ENCODE data around the gene RNASEH2A. TPM values are rescaled to one million over a fixed set of nuclear protein-coding genes. Genes with fewer than 3 reads are reported as not detected.
A peak's percentile ranks its signal among the peaks of the same experiment; 100 is the strongest.

Gene RNASEH2A
- polyA plus RNA-seq, 2 donors = 6.9 to 20.8 TPM

DNA sequence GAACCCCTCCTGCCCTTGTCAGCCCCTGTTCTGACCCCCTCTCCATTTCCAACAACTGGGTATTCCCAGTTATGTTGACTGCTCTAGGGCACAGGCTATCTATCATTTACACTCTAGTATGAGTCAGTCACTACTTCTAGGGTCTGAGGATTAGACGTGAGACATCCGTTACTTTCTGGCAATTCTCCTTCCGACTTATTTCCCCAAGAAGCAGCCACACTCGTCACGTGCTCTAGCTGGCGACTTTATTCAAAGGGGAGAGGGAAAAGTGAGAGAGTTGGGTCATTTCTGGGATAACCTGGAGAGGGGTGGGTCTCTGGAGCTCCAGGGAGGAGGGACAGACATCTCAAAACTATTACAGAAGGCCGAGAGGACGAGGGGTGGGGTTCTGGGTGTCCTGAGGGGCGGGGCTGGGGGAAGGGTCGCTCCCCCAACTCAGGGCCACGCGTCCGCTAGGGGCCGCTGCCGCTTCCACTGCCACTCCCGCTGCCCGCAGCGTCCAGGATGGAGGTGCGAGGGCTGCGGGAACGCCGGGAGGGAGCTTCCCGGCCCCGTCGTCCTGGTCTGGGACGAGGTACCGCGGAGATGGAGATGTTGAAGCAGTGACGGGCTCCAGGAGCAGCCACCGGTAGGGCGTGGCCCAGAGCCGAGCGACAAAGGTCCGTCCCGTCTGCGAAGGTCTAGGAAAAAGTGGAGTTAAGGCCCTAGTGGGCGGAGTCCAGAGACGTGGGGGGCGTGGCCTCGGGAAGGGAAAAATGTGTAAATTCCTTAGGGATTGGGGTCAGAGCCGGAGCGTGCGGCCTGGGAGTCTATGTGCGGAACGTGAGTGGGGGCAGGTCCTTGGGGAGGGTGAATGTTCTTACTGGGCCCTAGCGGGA, 19.1 kb downstream of the RNASEH2A start:
- no peaks in the 10 kb centered on the region for H3K36me3 ChIP-seq (ENCODE audit: control insufficient read depth in 2 of 2, insufficient read depth in 2 of 2, low read length in 1 of 2)
- peak overlapping the region in 1 of 2 donors; percentile 17 for H3K4me3 ChIP-seq (ENCODE audit: low read depth in 1 of 2, low read length in 2 of 2)
- peaks cover 0 to 2% of the 10 kb centered on the region in 2 donors for H3K9me3 ChIP-seq (ENCODE audit: control insufficient read depth in 2 of 2, insufficient read depth in 1 of 2, low read depth in 1 of 2, low read length in 1 of 2)
- no peaks in the 10 kb centered on the region for H3K27me3 ChIP-seq (ENCODE audit: control insufficient read depth in 1 of 2, insufficient read depth in 2 of 2, low read length in 2 of 2)
- H3K4me1 ChIP-seq (ENCODE audit: control insufficient read depth in 2 of 2, insufficient read depth in 2 of 2, low read length in 1 of 2) = peaks cover 4 to 10% of the 10 kb centered on the region in 2 donors
- no peak overlapping the region for H3K27ac ChIP-seq (ENCODE audit: low read depth in 2 of 2, low read length in 1 of 2)
- 8% methylated on average over 46 of the region's 46 CpGs for WGBS, 2 donors

DNA sequence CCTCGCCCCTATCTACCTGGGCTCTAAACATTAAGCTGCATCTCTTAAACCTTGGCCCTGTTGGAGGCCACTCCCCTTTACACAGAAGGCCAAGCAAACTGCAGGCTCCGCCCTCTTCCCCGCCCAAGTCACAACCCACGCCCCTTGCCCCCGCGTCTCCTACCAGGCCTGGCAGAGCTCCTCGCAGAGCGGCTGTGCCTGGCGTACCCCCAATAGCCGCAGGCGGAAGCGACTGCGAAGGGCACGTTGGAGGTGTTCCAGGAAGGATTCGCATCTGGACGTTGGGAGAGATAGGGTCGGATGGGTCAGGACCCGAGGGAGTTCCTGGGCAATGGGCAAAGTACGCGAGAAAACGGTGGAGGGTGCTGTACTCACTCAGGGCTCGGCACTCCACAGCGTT, 22.1 kb downstream of the RNASEH2A start:
- no peaks in the 10 kb centered on the region for H3K9me3 ChIP-seq (ENCODE audit: control insufficient read depth in 2 of 2, insufficient read depth in 1 of 2, low read depth in 1 of 2, low read length in 1 of 2)
- peaks cover 4 to 10% of the 10 kb centered on the region in 2 donors for H3K4me1 ChIP-seq (ENCODE audit: control insufficient read depth in 2 of 2, insufficient read depth in 2 of 2, low read length in 1 of 2)
- WGBS, 2 donors = 7% methylated on average over 23 of the region's 23 CpGs
- H3K27ac ChIP-seq (ENCODE audit: low read depth in 2 of 2, low read length in 1 of 2) = no peak overlapping the region
- H3K27me3 ChIP-seq (ENCODE audit: control insufficient read depth in 1 of 2, insufficient read depth in 2 of 2, low read length in 2 of 2) = peaks cover 0 to 1% of the 10 kb centered on the region in 2 donors
- no peaks in the 10 kb centered on the region for H3K36me3 ChIP-seq (ENCODE audit: control insufficient read depth in 2 of 2, insufficient read depth in 2 of 2, low read length in 1 of 2)
- no peak overlapping the region for H3K4me3 ChIP-seq (ENCODE audit: low read depth in 1 of 2, low read length in 2 of 2)

DNA sequence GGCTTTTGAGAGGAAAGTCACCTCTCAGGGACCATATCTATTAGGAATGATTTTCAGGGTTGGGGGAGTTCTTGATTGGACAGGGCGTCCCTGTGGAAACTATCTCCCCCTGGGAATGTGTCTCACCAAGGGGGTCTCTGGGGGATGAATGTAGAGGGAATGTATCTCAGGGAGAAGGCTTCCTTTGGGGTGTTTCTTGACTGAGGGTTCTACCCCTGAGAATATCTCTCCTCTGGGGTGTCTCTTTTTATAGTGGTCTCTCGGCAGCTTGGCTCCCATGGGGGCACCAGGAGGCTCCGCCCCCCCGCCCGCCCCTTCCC, 27.0 kb downstream of the RNASEH2A start:
- H3K4me1 ChIP-seq (ENCODE audit: control insufficient read depth in 2 of 2, insufficient read depth in 2 of 2, low read length in 1 of 2) = peaks cover 4 to 9% of the 10 kb centered on the region in 2 donors
- 1 to 6% methylated on average over 2 to 5 of the region's 5 CpGs for WGBS, 2 donors
- H3K27me3 ChIP-seq (ENCODE audit: control insufficient read depth in 1 of 2, insufficient read depth in 2 of 2, low read length in 2 of 2) = peaks cover 0 to 23% of the 10 kb centered on the region in 2 donors
- no peak overlapping the region for H3K27ac ChIP-seq (ENCODE audit: low read depth in 2 of 2, low read length in 1 of 2)
- no peaks in the 10 kb centered on the region for H3K36me3 ChIP-seq (ENCODE audit: control insufficient read depth in 2 of 2, insufficient read depth in 2 of 2, low read length in 1 of 2)
- no peaks in the 10 kb centered on the region for H3K9me3 ChIP-seq (ENCODE audit: control insufficient read depth in 2 of 2, insufficient read depth in 1 of 2, low read depth in 1 of 2, low read length in 1 of 2)
- H3K4me3 ChIP-seq (ENCODE audit: low read depth in 1 of 2, low read length in 2 of 2) = peak overlapping the region in 1 of 2 donors; percentile 53

DNA sequence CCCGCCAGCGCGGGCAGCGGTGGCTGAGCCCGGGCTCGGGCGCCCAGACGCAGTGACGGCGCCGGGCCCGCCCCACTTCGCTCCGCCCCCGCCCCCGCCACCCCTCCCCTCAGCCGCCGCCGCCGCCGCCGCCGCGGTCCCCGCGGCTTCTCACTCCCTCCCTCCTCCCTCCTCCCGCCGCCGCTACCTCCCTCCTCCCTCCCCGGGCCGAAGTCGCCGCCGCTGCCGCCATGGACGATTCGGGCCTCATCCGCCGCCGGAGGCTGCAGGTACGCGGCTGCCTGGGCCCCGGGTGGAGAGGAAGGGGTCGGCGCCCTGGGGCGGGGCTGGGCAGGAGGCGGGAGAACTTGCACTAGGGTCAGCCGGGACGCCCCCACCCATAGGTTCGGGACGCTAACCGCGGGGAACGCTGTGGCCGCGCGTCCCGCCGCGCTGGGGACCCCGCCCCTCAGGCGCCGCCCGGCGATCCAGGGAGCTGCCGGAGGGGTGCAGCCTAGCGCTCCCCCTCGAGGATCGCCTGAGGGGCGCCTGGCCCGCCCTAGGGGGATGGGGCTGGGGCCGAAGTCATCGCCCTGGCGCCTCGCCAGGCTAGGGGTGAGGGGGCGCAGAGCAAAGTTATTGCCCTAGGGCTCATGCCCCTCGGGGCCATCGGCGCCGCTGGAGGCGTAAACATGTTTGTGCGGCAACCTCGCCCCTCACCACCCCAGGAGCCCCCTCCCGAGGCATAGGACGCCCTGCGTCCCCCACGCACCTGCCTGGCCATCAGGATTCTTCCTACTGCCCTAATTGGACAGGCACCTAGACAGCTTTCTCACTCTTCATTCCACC, 27.6 kb downstream of the RNASEH2A start:
- 2 to 3% methylated on average over 38 to 83 of the region's 87 CpGs for whole genome bisulfite sequencing, 2 donors
- H3K36me3 ChIP-seq (ENCODE audit: control insufficient read depth in 2 of 2, insufficient read depth in 2 of 2, low read length in 1 of 2) = no peaks in the 10 kb centered on the region
- peaks cover 0 to 3% of the 10 kb centered on the region in 2 donors for H3K9me3 ChIP-seq (ENCODE audit: control insufficient read depth in 2 of 2, insufficient read depth in 1 of 2, low read depth in 1 of 2, low read length in 1 of 2)
- peaks cover 2 to 13% of the 10 kb centered on the region in 2 donors for H3K4me1 ChIP-seq (ENCODE audit: control insufficient read depth in 2 of 2, insufficient read depth in 2 of 2, low read length in 1 of 2)
- no peak overlapping the region for H3K27ac ChIP-seq (ENCODE audit: low read depth in 2 of 2, low read length in 1 of 2)
- H3K27me3 ChIP-seq (ENCODE audit: control insufficient read depth in 1 of 2, insufficient read depth in 2 of 2, low read length in 2 of 2) = peaks cover 0 to 26% of the 10 kb centered on the region in 2 donors
- peak overlapping the region; percentile 31 to 53 for H3K4me3 ChIP-seq (ENCODE audit: low read depth in 1 of 2, low read length in 2 of 2)

DNA sequence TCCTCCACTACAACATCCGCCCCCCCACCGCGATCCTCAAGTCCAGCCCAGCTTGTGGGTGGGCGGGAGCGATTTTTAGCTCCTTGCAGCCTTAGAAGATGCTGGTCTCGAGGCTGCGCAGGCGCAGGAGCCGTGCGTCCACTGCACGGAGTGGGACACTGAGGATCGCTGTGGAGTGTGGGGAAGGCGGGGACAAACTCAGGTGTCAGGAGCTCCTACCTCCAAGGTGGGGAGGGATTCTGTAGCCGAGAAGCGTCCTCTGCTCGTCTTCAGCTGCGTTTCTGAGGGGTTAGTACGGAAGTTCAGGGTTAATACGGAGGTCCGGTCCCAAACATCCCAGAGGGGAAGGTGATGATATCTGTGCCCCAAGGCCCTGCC, 28.2 kb downstream of the RNASEH2A start, which contains the start of gene RTBDN:
Gene RTBDN, minus strand, starts transcription at position 14 of the 378 bp plus-strand sequence. CDS start 4,600 bp downstream, outside the sequence.
- peaks cover 0 to 3% of the 10 kb centered on the region in 2 donors for H3K9me3 ChIP-seq (ENCODE audit: control insufficient read depth in 2 of 2, insufficient read depth in 1 of 2, low read depth in 1 of 2, low read length in 1 of 2)
- peak within 1 kb of the TSS; percentile 31 to 53 for H3K4me3 ChIP-seq (ENCODE audit: low read depth in 1 of 2, low read length in 2 of 2)
- no peak within 1 kb of the TSS for H3K27ac ChIP-seq (ENCODE audit: low read depth in 2 of 2, low read length in 1 of 2)
- WGBS, 2 donors = 7 to 9% methylated on average over 20 of the region's 20 CpGs
- H3K27me3 ChIP-seq (ENCODE audit: control insufficient read depth in 1 of 2, insufficient read depth in 2 of 2, low read length in 2 of 2) = peaks cover 0 to 27% of the 10 kb centered on the region in 2 donors
- H3K4me1 ChIP-seq (ENCODE audit: control insufficient read depth in 2 of 2, insufficient read depth in 2 of 2, low read length in 1 of 2) = peaks cover 2 to 13% of the 10 kb centered on the region in 2 donors
- no peaks in the 10 kb centered on the region for H3K36me3 ChIP-seq (ENCODE audit: control insufficient read depth in 2 of 2, insufficient read depth in 2 of 2, low read length in 1 of 2)

DNA sequence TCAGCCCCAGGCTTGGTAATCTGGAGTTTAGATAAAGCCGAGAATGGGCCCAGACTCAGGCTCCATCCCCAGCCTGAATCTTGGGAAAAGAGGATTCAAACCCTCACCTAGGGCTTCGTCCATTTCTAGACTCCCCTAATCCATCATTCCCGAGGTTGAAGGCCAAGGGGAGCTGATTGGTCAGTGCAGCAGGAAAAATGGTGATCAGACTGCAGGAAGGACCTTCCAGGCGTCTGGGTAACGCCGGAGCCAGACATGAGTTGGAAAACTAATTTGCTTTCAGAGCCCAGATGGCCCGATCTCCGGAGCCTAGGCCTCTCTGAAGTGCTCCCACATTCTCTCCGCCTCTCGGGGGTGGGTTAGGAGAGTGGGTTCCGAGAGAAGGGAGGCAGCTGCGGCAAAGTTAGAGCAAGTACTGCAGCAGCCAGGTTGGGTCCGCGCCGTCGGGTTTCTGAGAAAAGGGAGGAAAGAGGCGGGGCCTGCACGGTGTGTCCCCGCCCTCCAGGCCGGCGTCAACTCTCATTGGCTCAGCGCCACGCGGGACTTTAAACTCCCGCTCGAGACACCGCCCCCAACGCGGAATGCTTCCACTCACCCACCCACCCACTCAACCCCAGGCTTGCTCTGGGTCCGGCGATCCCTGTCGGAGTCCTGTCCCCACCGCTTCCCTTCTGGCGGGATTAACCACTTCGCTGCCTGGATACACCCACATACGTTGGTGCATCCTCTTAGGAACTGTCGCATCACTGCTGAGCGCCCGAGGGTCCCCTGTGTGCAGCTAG, 28.8 kb downstream of the RNASEH2A start:
- Histone ChIP-seq H3K36me3 (ENCODE audit: control insufficient read depth in 2 of 2, insufficient read depth in 2 of 2, low read length in 1 of 2) (no peaks in the 10 kb centered on the region), H3K27me3 (ENCODE audit: control insufficient read depth in 1 of 2, insufficient read depth in 2 of 2, low read length in 2 of 2) (peaks cover 0 to 27% of the 10 kb centered on the region in 2 donors), H3K4me1 (ENCODE audit: control insufficient read depth in 2 of 2, insufficient read depth in 2 of 2, low read length in 1 of 2) (peaks cover 2 to 13% of the 10 kb centered on the region in 2 donors), H3K4me3 (ENCODE audit: low read depth in 1 of 2, low read length in 2 of 2) (no peak overlapping the region), H3K9me3 (ENCODE audit: control insufficient read depth in 2 of 2, insufficient read depth in 1 of 2, low read depth in 1 of 2, low read length in 1 of 2) (peaks cover under 1 to 3% of the 10 kb centered on the region in 2 donors), H3K27ac (ENCODE audit: low read depth in 2 of 2, low read length in 1 of 2) (no peak overlapping the region)
- 7 to 8% methylated on average over 39 of the region's 39 CpGs for WGBS, 2 donors

DNA sequence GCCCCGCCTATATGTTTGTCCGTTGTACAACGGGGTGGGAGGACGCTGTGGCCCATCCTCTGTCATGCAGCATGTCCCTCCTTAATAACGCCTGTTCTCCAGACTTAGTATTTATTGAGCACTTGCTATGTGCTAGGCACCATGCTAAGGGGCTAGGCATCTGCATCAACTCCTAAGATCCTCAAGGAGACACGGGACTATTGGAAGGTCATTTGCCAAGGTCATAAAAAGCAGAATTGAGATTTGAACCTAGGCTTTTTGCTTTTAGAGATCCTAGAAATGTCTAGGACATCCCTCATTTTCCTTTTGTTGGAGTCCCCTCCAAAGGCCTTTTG, 30.1 kb downstream of the RNASEH2A start:
- 8 to 9% methylated on average over 6 of the region's 6 CpGs for WGBS, 2 donors

DNA sequence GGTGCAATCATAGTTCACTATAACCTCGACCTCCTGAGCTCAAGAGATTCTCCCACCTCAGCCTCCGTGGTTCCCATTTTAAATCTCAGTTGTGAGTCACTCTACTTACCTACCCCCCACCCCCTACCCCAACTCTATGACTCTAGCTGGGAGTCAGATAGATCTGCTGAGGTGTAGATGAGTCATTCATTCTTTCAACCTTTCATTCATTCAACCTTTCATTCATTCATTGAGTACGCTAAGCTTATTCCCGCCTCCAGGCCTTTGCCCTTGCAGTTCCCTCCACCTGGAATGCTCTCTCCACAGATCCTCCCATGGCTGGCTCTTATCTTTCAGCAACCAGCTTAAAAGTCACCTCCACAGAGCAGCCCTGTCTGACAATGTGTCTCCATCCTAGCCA, 30.8 kb downstream of the RNASEH2A start:
- H3K4me1 ChIP-seq (ENCODE audit: control insufficient read depth in 2 of 2, insufficient read depth in 2 of 2, low read length in 1 of 2) = peaks cover 6 to 19% of the 10 kb centered on the region in 2 donors
- H3K36me3 ChIP-seq (ENCODE audit: control insufficient read depth in 2 of 2, insufficient read depth in 2 of 2, low read length in 1 of 2) = no peaks in the 10 kb centered on the region
- no peak overlapping the region for H3K27ac ChIP-seq (ENCODE audit: low read depth in 2 of 2, low read length in 1 of 2)
- H3K4me3 ChIP-seq (ENCODE audit: low read depth in 1 of 2, low read length in 2 of 2) = no peak overlapping the region
- H3K9me3 ChIP-seq (ENCODE audit: control insufficient read depth in 2 of 2, insufficient read depth in 1 of 2, low read depth in 1 of 2, low read length in 1 of 2) = peaks cover 3 to 8% of the 10 kb centered on the region in 2 donors
- H3K27me3 ChIP-seq (ENCODE audit: control insufficient read depth in 1 of 2, insufficient read depth in 2 of 2, low read length in 2 of 2) = peaks cover 0 to 30% of the 10 kb centered on the region in 2 donors
- WGBS, 2 donors = 57 to 64% methylated on average over 4 of the region's 4 CpGs

More for the DNA sequence above, 30.1 kb downstream of the RNASEH2A start:
- Histone ChIP-seq H3K27me3 (ENCODE audit: control insufficient read depth in 1 of 2, insufficient read depth in 2 of 2, low read length in 2 of 2) (peaks cover 0 to 30% of the 10 kb centered on the region in 2 donors), H3K9me3 (ENCODE audit: control insufficient read depth in 2 of 2, insufficient read depth in 1 of 2, low read depth in 1 of 2, low read length in 1 of 2) (peaks cover 3 to 8% of the 10 kb centered on the region in 2 donors), H3K4me3 (ENCODE audit: low read depth in 1 of 2, low read length in 2 of 2) (no peak overlapping the region), H3K27ac (ENCODE audit: low read depth in 2 of 2, low read length in 1 of 2) (no peak overlapping the region), H3K36me3 (ENCODE audit: control insufficient read depth in 2 of 2, insufficient read depth in 2 of 2, low read length in 1 of 2) (no peaks in the 10 kb centered on the region), H3K4me1 (ENCODE audit: control insufficient read depth in 2 of 2, insufficient read depth in 2 of 2, low read length in 1 of 2) (peaks cover 6 to 19% of the 10 kb centered on the region in 2 donors)
